MV-4-11 (cell line): ENCODE data around the gene PHKG2.
"Not testable (repeated sequence)": the region's sequence is repeated elsewhere in the genome, so short reads cannot be mapped to it uniquely, and the experiment has no call there.

Source experiments
- DNase-seq: peaks from one replicate; lab custom pipeline; 2025; lab: John Stamatoyannopoulos, UW

PHKG2 gene

GRCh38 chr16:30747799-30748633, at the start of gene PHKG2:
PHKG2 (plus strand) TSS chr16:30748425; CDS start chr16:30748821, 396 bp downstream.
- peak; percentile 99 for DNase-seq

- peak; percentile 90 for DNase-seq
These were observed 49.2 kb upstream of the PHKG2 start, which contains the start of gene SRCAP for GRCh38 chr16:30698816-30699614. SRCAP (plus strand) TSS chr16:30699171; CDS start chr16:30700825, 1,654 bp downstream.

- DNase-seq, result no peak
These were observed 48.6 kb upstream of the PHKG2 start for GRCh38 chr16:30699615-30700099.

- no peak for DNase-seq
These were observed 47.7 kb upstream of the PHKG2 start for GRCh38 chr16:30700491-30700890.

- no peak for DNase-seq
These were observed 47.3 kb upstream of the PHKG2 start for GRCh38 chr16:30700971-30701370.

- DNase-seq, result not testable (repeated sequence)
These were observed 45.2 kb upstream of the PHKG2 start for GRCh38 chr16:30703071-30703470.

- no peak for DNase-seq
These were observed 44.3 kb upstream of the PHKG2 start for GRCh38 chr16:30703971-30704370.

GRCh38 chr16:30706046-30706445, 42.2 kb upstream of the PHKG2 start:
- no peak for DNase-seq

GRCh38 chr16:30710971-30711370, 37.3 kb upstream of the PHKG2 start:
- DNase-seq, result no peak

GRCh38 chr16:30711712-30712111, 36.5 kb upstream of the PHKG2 start:
- DNase-seq, result no peak

GRCh38 chr16:30715750-30716445, 32.3 kb upstream of the PHKG2 start:
- DNase-seq, result peak; percentile 93

- no peak for DNase-seq
These were observed 28.1 kb upstream of the PHKG2 start for GRCh38 chr16:30720086-30720485.

GRCh38 chr16:30720694-30721093, 27.5 kb upstream of the PHKG2 start:
- DNase-seq, result no peak

- no peak for DNase-seq
These were observed 27.1 kb upstream of the PHKG2 start for GRCh38 chr16:30721167-30721566.

GRCh38 chr16:30721606-30722005, 26.6 kb upstream of the PHKG2 start:
- DNase-seq, result no peak

GRCh38 chr16:30722443-30722842, 25.8 kb upstream of the PHKG2 start:
- no peak for DNase-seq

- DNase-seq, result no peak
These were observed 25.3 kb upstream of the PHKG2 start for GRCh38 chr16:30722916-30723315.

- DNase-seq, result no peak
These were observed 24.4 kb upstream of the PHKG2 start for GRCh38 chr16:30723725-30724355.

GRCh38 chr16:30724641-30725417, 23.4 kb upstream of the PHKG2 start:
- peak; percentile 94 for DNase-seq

- DNase-seq, result no peak
These were observed 22.8 kb upstream of the PHKG2 start for GRCh38 chr16:30725418-30725792.

- DNase-seq, result no peak
These were observed 19.9 kb upstream of the PHKG2 start for GRCh38 chr16:30728321-30728720.
